Endometrial microvascular endothelial cells (primary cell): Measurements from ENCODE around the gene PIK3R5. TPM values are rescaled to one million over a fixed set of nuclear protein-coding genes. Genes with fewer than 3 reads are reported as not detected.
"Not testable (repeated sequence)": the region's sequence is repeated elsewhere in the genome, so short reads cannot be mapped to it uniquely, and the experiment has no call there.

ENCODE experiments used
- in situ Hi-C: cut with HindIII; loops from 2 replicates; pipeline ENCODE4 v1.10.0; 2017; ENCODE audit warnings: low sequenced_read_pairs, low pct_unique_long_range_greater_than_20kb; ENCODE audit errors: inconsistent ontology term
- total RNA-seq: library from RNA; depleted of rRNA; stranded (reverse); fragments of >200 nt; gene quantifications from one replicate; pipeline ENCODE4 v1.2.3, GENCODE V29; 2015; ENCODE audit errors: inconsistent ontology term

The PIK3R5 gene
- total RNA-seq, 1 donor from 2014 or later = not detected

DNA sequence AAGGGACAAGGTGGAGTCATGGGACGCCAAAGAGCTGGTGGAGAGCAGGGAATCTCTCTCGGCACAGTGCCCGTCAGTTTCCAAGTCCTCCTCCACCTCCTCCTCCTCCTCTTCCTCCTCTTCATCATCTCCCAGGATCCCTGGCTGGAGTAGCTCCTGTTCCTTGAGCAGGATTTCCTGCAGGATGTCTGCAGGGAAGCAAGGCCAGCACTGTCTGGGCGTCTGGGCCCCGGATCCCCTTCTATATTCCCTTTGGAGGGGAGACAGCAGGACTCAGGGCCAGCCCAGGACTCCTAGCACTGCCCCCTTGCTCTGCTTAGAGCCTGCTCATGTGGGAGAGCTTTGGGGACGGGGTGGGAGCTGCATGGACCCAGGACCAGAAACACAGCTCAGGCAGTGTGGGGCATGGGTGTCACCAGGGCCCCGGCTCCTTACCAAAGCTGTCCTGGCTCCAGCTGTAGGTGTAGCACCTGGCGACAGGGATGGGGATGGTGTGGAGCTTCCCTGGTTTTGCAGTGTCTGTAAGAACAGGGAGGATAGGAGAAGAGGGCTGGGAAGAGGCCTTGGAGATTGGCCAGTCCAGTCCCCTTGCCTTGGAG lies 76.7 kb downstream of the PIK3R5 start:
- in situ Hi-C loops = no loop called here

DNA sequence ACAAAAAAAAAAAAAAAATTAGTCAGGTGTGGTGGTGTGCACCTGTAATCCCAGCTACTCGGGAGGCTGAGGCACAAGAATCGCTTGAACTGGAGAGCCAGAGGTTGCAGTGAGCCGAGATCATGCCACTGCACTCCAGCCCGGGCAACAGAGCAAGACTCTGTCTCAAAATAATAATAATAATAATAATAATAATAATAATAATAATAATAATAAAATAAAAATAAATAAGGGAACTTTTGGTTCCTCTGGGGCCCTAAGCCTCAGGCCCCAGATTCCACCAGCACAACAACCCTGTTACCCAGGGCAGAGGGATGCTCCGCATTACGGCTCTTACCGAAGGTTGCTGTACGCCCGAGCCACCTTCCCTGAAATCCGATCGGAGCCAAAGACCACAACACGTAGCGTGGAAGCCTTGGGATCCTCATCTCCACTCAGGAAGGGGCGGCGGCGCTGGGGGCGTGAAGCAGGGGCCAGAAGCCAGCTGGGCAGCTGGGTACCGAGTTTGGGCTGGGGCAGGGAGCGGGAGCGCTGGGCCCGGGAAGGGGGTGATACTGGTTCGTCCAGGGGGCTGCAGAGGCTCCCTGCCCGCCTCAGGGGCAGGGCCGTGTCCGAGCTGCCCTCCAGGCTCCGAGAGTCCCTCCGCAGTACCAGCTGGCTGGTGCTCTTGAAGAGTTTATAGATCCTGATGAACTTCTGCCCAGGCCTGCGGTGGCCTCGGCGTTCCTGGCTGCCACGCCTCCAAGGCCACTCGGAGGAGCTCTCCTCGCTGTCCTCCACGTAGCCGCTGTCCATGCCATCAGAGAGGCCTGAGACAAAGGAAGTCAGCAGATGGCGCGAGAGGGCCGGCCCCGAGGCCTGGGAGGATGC lies 77.4 kb downstream of the PIK3R5 start:
- in situ Hi-C loops = no loop called here

DNA sequence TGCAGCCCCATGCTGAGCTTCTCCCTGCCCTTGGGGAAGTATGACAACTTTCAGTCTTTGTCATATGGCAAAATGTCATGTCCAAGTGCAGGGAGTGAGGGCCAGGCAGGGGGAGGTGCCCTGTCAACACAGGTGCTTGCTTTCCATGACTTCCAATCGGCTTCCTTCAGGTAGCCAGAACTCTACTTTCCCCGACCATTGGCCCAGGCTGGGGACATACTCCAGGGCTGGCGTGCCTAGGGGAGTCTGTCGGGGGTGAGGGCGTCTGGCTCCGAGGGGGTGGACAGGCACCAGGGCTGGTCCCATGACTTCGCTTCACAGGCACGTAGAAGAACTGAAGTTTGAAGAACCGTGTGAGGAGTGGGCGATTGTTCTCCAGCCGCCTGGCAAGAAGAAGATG lies 78.2 kb downstream of the PIK3R5 start:
- in situ Hi-C loops = no loop called here

DNA sequence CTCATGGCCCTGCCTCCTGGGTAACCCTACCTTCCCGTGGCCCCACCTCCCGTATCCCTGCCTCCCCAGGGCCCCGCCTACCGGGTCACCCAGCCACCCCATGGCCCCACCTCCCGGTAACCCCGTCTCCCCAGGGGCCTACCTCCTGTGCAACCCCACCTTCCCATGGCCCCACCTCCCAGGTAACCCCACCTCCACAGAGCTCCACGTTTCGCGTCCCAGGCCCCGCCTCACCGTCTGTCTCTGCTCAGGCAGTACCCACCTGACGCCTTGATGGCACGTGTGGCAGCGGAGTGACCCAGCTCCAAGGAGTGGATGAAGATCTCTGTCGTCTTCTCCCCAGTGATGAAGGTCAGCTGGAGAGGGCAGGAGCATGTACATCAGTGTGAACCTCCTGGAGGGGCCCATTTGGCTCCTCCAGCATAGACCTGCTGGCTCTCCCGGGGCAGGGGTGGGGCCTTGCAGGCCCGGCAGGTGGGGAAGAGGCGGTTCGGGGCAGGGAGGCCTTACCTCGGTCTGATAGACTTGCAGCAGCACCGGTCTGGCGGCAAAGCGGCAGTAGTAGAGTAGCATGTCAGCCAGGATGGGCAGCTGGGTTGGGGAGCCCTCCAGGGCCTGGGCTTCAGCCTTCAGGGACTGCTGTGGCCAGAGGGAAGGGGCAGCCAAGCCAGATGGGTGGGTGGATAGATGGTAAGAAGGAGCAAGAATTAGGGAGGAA lies 79.4 kb downstream of the PIK3R5 start:
- in situ Hi-C loops = no loop called here

DNA sequence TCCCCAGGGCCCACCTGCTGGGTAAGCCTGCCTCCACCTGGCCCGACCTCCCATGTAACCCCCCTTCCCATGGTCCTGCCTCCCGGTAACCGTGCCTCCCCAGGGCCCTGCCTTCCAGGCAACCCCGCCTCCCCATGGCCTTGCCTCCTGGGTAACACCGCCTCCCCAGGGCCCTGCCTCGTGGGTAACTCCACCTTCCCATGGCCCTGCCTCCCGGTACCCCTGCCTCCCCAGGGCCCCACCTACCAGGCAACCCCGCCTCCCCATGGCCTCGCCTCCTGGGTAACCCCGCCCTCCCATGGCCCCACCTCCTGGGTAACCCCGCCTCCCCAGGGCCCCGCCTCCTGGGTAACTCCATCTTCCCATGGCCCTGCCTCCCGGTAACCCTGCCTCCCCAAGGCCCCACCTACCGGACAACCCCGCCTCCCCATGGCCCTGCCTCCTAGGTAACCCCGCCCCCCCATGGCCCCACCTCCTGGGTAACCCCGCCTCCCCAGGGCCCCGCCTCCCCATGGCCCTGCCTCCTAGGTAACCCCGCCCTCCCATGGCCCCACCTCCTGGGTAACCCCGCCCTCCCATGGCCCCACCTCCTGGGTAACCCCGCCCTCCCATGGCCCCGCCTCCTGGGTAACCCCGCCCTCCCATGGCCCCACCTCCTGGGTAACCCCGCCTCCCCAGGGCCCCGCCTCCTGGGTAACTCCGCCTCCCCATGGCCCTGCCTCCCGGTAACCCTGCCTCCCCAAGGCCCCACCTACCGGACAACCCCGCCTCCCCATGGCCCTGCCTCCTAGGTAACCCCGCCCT lies 80.1 kb downstream of the PIK3R5 start:
- in situ Hi-C loops = not testable (repeated sequence)

DNA sequence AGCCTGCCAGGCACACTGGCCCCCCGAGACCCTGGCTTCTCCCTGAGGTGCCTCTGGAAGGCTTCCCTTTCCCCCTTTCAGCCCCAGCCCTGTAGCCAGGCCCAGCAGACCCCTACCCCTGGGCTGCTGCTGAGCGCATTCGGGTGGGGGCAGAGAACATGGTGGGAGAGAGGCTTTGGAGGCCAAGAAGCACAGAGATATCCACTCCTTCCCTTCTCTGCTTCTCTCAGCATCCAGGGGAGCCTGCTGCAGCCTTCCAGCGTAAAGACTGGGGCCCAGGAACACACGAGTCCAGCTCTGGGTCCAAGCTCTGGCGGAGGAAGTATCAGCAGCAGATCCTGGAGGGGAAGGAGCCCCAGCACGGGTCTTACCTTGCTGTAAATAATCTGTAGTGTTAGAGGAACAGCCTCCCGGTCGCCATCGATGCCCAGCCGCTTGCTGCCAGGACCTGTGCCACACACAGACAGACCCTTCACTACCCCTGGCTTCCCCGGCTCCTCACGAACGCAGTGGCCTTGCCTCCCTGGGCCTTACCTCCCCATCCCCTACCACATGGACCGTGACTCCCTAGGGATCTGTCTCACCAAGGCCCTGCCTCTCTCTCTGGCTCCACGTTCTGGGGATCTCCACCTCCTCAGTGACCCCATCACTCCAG lies 81.0 kb downstream of the PIK3R5 start:
- in situ Hi-C loops = no loop called here

DNA sequence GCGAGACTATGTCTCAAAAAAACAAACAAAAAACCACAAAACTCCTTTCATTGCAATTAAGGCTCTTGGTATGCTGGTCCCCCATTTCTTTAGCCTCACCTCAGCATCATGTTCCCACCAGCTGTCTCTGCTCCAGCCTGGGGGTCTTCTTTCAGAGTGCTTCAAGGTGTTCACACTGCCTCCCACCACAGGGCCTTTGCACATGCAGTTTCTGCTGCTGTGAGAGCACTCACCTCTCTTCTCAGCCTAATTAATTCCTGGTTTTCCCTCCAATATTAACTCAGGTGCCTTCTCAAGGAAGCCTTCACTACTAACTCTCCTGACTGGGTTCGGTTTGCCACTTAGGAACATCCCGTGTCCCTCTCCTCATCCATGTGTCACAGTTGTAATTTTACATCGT lies 82.2 kb downstream of the PIK3R5 start:
- in situ Hi-C loops = no loop called here

DNA sequence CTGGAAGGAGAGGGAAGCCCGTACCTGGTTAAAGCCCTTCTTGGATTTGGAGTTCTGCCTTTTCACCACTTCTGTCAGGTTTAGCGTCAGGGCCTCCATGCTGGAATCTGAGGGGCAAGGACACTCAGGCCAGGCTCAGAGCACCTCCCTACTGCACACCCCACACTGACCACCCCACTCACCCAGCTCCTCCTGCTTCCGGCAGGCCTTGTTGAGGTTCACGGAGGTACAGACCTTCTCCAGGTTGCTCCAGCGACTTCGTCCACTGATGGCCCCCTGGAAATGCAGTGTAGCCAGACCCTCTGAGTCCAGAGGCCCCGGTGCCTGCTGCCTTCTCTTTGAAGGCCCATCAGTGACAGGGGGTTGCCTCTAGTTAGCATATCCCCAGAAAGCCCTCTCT lies 83.9 kb downstream of the PIK3R5 start:
- in situ Hi-C loops = no loop called here

DNA sequence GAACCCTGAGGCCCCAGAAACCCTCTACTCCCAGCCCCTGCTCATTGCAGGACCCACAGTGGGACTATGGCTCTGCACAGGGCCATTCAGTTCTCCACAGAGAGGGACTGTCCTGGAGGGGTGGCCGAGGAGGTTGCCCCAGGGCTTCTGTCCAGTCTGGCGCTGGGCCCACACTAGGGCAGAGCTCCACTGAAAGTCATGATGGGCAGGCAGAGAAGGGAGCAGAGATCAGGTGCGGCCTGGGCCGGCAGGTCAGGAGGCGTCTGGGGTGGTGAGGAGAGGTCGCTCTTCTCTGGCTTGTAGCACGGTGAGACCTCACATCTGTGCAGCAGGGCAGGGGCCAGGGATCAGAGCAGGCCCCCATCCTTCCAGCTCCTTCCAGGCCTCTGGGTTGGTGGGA lies 85.0 kb downstream of the PIK3R5 start:
- in situ Hi-C loops = no loop called here

DNA sequence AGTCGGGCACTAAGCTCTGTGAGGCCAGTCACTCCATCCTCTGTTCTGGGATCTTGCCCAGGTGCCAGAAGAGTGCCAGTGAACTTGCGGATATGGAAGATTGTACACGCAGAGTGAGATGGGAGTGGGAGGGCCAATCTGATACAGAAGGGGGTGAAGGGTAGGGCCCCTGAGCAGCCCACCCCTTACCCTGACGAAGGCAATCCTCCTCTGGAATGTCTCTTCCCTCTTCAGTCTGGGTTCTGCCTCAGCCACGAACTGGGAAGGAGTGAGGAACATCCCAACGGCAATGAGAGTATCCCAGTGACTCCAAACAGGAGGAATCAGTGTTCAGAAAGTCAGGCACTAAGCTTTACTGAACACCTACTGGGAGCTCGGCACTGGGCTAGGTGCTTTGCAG lies 86.1 kb downstream of the PIK3R5 start:
- in situ Hi-C loops = no loop called here

DNA sequence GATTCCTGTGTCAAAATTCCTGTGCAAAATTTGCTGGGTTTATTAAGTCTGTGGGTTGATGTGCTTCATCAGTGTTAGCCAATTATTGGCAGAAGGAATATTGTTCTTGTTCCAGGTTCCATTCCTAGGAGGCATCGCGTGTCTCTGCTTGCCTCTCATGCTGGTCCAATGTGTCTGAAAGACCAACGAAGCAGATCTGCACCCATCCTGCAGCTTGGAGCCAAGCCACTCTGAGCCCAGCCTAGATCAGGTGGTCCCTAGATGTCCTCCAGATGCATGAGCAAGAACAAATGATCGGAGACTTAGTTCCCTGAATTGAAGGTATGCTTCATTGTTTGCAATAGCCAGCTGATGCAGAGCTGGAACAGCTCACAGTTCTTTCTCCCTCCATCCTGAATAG lies 87.5 kb downstream of the PIK3R5 start:
- in situ Hi-C loops = no loop called here

DNA sequence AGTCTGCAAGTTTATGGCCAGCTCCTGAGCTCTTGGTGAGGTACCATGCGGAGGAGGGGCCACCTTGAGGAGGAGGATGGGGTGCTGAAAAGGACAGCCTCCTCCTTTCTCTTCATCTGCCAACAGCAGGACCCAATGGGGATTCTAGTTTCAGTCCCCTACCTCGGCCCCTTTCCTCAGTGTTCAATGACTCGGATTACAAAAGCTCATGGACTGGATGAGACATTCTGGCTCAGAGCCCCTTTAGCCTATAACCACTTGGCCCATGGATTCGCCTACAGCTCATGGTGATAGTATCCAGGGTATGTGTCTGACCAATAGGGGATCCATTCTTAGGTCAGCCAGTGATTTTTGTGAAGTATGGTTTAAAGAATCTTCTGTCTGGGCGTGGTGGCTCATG lies 89.5 kb downstream of the PIK3R5 start:
- in situ Hi-C loops = no loop called here

DNA sequence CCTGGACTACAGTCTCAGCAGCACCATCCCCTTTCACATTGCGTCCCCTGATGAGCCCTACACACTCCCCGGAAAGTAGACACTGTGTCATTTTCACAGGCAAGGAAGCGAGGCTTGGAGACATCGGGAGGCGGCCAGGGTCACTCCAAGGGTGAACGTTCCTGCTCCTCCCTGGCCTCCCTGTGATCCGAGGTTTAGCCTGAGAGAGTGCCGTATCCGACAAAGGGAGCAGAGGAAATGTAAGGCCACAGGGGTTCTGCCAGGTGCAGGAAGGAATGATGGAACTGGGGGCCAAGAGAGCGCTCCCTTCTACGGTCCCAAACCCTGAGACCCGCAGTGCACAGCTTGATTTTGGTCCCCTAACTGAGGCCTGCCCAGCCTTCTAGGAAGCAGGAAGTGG lies 90.1 kb downstream of the PIK3R5 start:
- in situ Hi-C loops = no loop called here

DNA sequence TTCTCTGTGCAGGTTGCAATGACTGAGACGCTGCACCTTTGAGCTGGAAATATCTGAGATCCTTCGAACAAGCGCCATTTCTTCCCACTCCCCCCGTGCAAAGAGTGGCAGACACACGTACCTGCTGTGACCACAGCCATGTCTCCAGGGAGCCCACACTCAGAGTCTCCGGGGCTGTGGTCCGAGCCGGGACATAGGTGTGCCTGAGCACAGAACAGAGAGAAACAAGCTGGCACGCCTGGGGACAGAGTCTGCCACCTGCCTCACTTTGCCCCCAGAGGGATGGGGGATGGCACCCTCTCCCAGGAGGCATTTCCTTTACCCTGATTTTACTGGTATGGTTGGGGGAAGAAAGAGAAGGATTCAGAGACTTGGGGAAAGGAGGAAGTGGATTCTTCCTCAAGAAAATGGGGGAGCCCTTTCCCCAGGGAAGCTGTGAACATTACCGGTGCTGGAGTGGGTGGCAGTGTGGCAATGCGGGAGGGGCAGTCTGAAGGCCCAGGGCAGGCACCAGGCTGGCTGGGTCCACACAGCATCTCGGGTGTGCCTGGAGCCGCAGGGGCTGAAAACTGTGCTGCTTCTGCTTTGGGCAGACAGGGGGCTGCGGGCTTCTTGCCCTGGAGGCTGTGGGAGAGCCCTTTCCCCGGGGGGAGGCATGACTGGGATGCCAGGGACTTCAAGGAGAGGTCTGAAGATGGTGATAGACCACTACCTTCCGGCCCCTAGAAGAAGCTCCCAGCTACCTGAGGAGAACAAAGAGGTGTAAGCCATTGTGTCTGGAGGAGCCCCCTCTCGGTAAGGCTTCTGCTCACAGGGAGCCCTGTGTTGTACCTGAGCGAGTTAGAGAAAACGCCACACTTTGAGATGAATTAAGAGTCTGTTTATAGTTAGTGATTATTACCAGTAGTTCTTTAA lies 91.4 kb downstream of the PIK3R5 start:
- in situ Hi-C loops = no loop called here

DNA sequence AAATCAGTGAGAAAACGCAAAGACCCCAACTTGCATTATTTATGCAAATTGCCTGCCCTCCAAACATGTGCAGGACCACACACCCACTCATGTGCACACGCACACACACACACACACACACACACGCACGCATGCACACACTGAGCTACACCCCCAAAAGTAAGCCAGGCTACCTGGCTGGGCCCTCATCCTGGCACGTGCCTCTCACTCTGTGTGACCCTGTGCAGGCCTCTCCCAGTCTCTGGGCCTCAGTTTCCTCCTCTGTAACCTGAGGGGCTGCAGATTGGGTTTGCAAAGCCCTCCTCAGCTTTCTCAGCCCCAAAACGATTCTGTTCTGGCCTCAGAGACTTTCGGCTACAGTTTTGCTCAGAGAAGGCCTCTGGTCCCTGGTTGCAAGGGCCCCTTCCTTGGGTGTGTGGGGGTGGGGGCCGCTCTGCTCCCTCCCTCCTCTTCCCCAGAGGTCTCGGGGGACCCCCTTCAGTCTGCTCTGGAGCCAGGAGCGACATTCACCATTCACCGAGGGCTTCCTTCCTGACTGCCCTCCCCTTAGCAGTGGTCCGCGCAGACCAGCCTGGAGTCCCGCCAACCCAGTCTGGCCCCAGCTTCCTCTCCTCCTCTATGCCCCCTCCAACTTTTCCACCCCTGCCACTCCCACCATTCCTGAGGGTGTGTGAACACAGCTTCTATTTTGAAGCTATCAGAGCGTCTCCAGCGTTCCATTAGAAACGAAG lies 92.6 kb downstream of the PIK3R5 start:
- in situ Hi-C loops = no loop called here

DNA sequence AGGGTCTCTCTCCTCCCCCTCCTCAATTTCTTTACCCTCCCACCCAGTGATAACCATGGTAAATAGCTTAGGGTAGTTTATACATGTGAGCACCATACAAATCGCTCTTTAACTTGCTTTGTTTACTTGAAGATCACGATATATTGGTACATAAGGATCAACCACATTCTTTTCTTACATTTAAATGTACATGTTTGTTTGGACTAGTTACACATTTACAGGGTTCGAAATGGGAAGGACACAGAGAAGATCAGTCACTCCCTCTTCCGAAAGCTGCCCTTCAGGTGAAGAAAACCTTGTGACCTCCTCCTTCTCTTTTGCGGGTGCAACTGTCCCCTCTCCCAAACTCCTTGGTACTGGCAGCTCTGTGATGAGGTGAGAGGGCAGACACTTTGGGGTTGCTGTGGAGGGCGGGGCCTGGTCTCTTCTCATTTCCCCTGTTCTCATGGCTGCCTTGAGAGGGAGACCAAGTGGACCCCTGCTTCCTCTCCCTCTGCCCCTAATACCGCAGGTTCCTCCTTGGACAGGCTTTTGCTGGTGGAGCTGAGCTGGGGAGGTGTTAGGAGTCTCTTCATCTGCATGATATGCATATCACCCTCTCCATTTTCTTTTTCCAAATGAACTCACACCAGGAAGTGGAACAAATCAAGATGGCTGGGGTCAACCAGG lies 93.3 kb downstream of the PIK3R5 start:
- in situ Hi-C loops = no loop called here
